Motor neuron (in vitro differentiated cells): Measurements from ENCODE around the gene FOLH1. TPM values are rescaled to one million over a fixed set of nuclear protein-coding genes. Genes with fewer than 3 reads are reported as not detected.
"Not testable (repeated sequence)": the region's sequence is repeated elsewhere in the genome, so short reads cannot be mapped to it uniquely, and the experiment has no call there.

Experiments
- ATAC-seq, 8 experiments: fragments of 200-7000 bp; cut with Tn5 transposase; replicated peaks in 6 of 8; 2 replicates each; pipeline ENCODE4 v1.8.0; 2021; ENCODE audit warnings: mild to moderate bottlenecking in 8 of 8, moderate library complexity in 8 of 8
- H3K27ac ChIP-seq, 2 donors: fragments of 250-450 bp; sonication (Bioruptor Pico); 2 replicates each; pipeline ENCODE4 v1.9.0; 2021; ENCODE audit warnings: antibody characterized with exemption in 2 of 2, mild to moderate bottlenecking in 2 of 2, moderate library complexity in 1 of 2
- H3K4me1 ChIP-seq, 2 donors: fragments of 250-450 bp; sonication (Bioruptor Pico); replicated peaks in 1 of 2; 2 replicates each; pipeline ENCODE4 v1.6.1; 2021; ENCODE audit warnings: antibody characterized with exemption in 2 of 2, mild to moderate bottlenecking in 2 of 2, moderate library complexity in 1 of 2
- H3K4me3 ChIP-seq, 5 donors: fragments of 250-450 bp; sonication (Bioruptor Pico); 2 replicates each; pipeline ENCODE4 v1.9.0; 2021; ENCODE audit warnings: antibody characterized with exemption in 5 of 5, mild to moderate bottlenecking in 5 of 5, moderate library complexity in 4 of 5
- WGBS, 10 experiments: fragments of 450-650 bp; shearing (Covaris generic); methylation state at CpG; one replicate each; pipeline ENCODE4 v1.0.0; 2022; 5-methylcytosine and 5-hydroxymethylcytosine counted together
- in situ Hi-C, 9 experiments: fragments of 400-800 bp; cut with MboI; loops; one replicate each; pipeline ENCODE4 v1.15.0; 2021; ENCODE audit warnings: low sequenced_read_pairs in 9 of 9, low pct_unique_long_range_greater_than_20kb in 2 of 9; ENCODE audit not compliant: unreplicated experiment in 9 of 9
- total RNA-seq, 8 experiments: library from RNA; unstranded; fragments of 300-600 nt; gene quantifications; 2 replicates each; pipeline versions ENCODE4 v1.2.3 to v1.2.4, GENCODE V29; 2022

FOLH1 gene
- total RNA-seq, 8 experiments from 2014 or later = 0.97 to 28.1 (median 2.4) TPM

GRCh38 chr11:49169579-49169978 is 38.8 kb downstream of the FOLH1 start:
- H3K27ac ChIP-seq, H3K4me3 ChIP-seq, H3K4me1 ChIP-seq, in situ Hi-C loops, ATAC-seq: not testable (repeated sequence)
- WGBS, 10 experiments = 29 to 100% (median 66%) methylated on average over 1 to 3 of the region's 3 CpGs

- H3K4me3 ChIP-seq, in situ Hi-C loops, H3K27ac ChIP-seq, H3K4me1 ChIP-seq, ATAC-seq: not testable (repeated sequence)
- WGBS, 10 experiments = 0 to 100% (median 67%) methylated on average over 1 to 2 of the region's 4 CpGs; no CpG with 5 or more reads in 5 of the 10 experiments
These were observed 39.4 kb downstream of the FOLH1 start for GRCh38 chr11:49168992-49169391.

GRCh38 chr11:49151211-49151610 is 57.2 kb downstream of the FOLH1 start:
- no peaks in the 10 kb centered on the region for H3K4me1 ChIP-seq
- H3K4me3 ChIP-seq = no peak overlapping the region
- no peak for ATAC-seq
- 0 to 94% (median 79%) methylated on average over 3 to 12 of the region's 12 CpGs; no CpG with 5 or more reads in 1 of the 10 experiments for WGBS, 10 experiments
- no peak overlapping the region for H3K27ac ChIP-seq
- in situ Hi-C loops = no loop called here

- ATAC-seq, in situ Hi-C loops, H3K27ac ChIP-seq, H3K4me3 ChIP-seq, H3K4me1 ChIP-seq: not testable (repeated sequence)
- 60 to 73% (median 65%) methylated on average over 4 to 6 of the region's 24 CpGs; no CpG with 5 or more reads in 7 of the 10 experiments for whole genome bisulfite sequencing, 10 experiments
These were observed 106.0 kb downstream of the FOLH1 start for GRCh38 chr11:49102356-49102755.

Other genes with a start within 250 kb of the FOLH1 start
- gene TRIM51G, start 224.7 kb downstream of the FOLH1 start, total RNA-seq = under 1 TPM in 1 of 8 experiments, not detected in 7; 0.28 TPM
- under 1 TPM in 1 of 8 experiments, not detected in 7; 0.17 TPM for gene TRIM49B, start 179.8 kb downstream of the FOLH1 start, total RNA-seq
- under 1 TPM in 2 of 8 experiments, not detected in 6; 0.14 to 0.19 TPM for gene TRIM64C, start 149.5 kb downstream of the FOLH1 start, total RNA-seq